NCI-H1092 (cell line): Measurements from ENCODE around the gene PDIA4.

Source experiments
- DNase-seq: peaks from one replicate; lab custom pipeline; 2025; lab: John Stamatoyannopoulos, UW

Gene PDIA4

DNA sequence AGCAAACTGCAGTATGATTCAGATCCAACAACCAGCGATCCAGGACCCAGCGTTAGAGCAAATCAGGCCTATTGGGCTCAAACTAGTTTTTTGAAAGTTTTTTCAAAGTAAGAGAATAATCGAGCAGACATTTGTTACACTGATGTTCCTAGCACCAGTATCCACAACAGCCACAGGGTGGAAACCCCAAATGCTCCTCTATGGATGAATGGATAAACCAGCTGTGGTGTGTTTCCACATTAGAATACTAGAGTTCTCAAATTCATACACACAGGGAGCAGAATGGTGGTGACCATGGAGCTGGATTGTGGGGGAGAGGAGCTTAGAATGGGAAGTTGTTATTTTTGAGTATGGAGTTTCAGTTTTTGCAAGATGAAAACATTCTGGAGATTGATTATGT is 60.7 kb downstream of the PDIA4 start:
- no peak for DNase-seq

DNA sequence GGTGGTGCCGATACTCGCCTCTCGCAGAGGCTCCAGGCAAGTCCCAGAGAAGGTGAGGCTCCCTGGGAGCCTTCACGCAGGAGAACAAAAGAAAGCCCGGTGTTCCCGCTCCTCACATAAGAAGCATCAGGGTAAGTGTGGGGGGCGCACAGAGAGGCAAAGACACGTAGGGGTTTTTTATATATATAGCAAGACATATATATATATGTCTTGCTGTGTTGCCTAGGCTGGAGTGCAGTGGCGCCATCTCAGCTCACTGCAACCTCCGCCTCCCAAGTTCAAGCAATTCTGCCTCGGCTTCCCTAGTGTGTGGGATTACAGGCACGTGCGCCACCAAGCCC is 61.3 kb downstream of the PDIA4 start:
- DNase-seq: no peak

DNA sequence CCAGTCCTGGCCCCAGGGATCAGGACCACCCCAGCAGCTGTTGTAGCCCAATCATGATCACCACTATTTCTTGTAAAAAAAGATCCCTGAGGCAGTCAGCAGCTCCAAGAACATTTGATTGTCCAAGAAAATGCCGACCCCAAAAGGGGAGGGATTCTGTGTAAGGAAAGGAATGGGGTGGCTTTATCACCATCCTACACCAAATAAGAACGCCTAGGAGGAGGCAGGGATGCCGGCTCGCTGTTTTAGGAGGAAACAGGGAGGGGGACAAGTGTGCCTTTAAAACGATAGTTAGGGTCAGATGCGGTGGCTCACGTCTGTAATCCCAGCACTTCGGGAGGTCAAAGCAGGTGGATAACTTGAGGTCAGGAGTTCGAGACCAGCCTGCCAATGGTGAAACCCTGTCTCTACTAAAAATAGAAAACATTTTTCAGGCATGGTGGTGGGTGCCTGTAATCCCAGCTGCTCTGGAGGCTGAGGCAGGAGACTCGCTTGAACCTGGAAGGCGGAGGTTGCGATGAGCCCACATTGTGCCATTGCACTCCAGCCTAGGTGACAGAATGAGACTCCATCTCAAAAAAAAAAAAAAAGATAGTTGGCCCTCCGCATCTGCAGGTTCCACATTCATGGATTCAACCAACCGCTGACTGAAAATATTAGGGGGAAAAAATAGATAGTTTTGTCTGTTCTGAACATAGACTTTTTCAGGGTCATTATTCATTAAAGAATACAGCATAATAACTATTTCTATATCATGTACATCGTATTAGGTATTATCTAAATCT is 63.6 kb downstream of the PDIA4 start:
- DNase-seq: no peak

- DNase-seq: no peak
These were observed 64.5 kb downstream of the PDIA4 start for GRCh38 chr7:148963583-148964482.

GRCh38 chr7:148962823-148963582 is 65.3 kb downstream of the PDIA4 start:
- peak; percentile 52 for DNase-seq

- no peak for DNase-seq
These were observed 65.9 kb downstream of the PDIA4 start for GRCh38 chr7:148962440-148962822.

DNA sequence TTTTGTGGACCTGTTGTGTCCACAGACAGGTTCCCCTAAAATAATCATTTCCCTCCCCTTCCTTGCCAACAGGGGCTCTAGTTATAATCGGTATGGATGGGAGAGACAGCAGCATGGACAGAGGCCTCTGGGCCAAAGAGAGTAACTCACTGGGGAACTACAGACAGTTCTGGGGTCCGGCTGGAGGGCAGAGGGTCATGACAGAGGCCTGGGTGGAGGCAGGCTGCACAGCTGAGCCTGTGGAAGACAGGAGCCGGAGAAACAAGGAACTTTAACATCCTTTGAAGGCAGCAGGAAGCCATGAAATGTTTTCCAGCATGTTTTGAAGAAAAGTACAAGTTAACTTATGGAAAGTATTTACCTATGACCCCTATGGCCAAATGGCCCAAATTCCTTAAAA is 68.6 kb downstream of the PDIA4 start:
- no peak for DNase-seq

DNA sequence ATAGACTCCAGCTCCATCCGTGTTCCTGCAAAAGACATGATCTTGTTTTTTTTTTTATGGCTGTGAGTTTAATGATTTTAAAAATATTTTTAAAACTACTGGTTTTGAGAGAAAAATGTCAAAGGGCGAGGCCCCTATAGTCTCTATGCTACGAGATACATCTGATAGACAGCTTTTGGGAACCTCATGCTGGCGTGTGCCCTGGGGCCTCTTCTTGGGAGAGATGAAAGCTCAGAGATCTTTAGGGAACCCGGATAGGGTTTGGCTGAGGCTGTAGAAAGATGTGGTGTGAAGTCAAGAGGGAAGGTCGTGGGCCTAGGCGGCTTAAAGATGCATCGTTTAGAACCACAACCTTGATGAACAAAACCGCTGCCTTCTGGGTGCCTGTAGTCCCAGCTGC is 70.2 kb downstream of the PDIA4 start:
- no peak for DNase-seq

DNA sequence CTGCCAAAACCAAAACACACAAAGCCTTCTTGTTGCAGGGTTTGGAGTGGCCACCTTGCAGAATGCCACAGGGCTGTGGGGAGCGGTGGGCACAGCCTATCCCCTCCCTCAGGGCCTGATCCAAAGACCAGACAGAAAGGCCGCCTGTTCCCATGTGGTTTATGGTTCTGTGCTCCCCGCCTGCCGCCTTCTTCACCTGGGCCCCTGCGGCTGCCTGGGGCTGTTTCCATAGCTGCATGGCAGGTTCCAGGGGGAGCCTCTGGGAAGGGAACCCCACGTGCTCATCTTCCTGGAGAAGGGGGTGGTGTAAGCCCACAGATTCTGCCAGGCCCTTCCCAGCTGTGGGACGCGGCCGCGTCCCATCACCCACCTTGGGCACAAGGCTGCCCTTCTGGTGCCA is 73.5 kb downstream of the PDIA4 start:
- DNase-seq: no peak

- no peak for DNase-seq
These were observed 74.6 kb downstream of the PDIA4 start for GRCh38 chr7:148953676-148954075.
